Stomach (tissue), 9 donors: ENCODE data around the gene TBC1D1. TPM values are rescaled to one million over a fixed set of nuclear protein-coding genes. Genes with fewer than 3 reads are reported as not detected.

Source experiments
- DNase-seq, 2 donors: peaks; one replicate each; pipeline versions ENCODE4 v3.0.0 to v3.0.0-alpha.2; 2013 to 2019
- H3K27ac ChIP-seq, 5 donors: fragments of 200-600 bp in 4 of 5; sonication (generic) in 4 of 5; one replicate each; pipeline ENCODE4 v1.5.1; 2013 to 2019; ENCODE audit warnings: mild to moderate bottlenecking in 1 of 5, moderate library complexity in 1 of 5
- H3K27me3 ChIP-seq, 3 donors: fragments of 200-600 bp; sonication (generic); one replicate each; pipeline ENCODE4 v1.5.1; 2017 to 2019; ENCODE audit warnings: mixed run types in 1 of 3
- H3K36me3 ChIP-seq, 4 donors: fragments of 200-600 bp; sonication (generic); 1 replicate in 3 of 4; 2 replicates in 1 of 4; pipeline ENCODE4 v1.5.1; 2016 to 2019
- H3K4me1 ChIP-seq, 4 donors: fragments of 200-600 bp; sonication (generic); one replicate each; pipeline ENCODE4 v1.5.1; 2016 to 2019
- H3K4me3 ChIP-seq, 4 donors: fragments of 200-600 bp; sonication (generic) in 3 of 4; one replicate each; pipeline ENCODE4 v1.5.1; 2016 to 2019; ENCODE audit warnings: mild to moderate bottlenecking in 1 of 4
- H3K9me3 ChIP-seq, 4 donors: fragments of 200-600 bp; sonication (generic); one replicate each; pipeline ENCODE4 v1.5.1; 2016 to 2019
- EP300 ChIP-seq: sonication (generic); formaldehyde crosslinking; IDR thresholded peaks from one replicate; pipeline ENCODE4 v1.6.1; 2017; ENCODE audit warnings: antibody characterized with exemption
- POLR2A ChIP-seq, 4 donors: fragments of 450-650 bp; IDR thresholded peaks; one replicate each; pipeline ENCODE4 v1.6.1; 2016; ENCODE audit warnings: antibody characterized with exemption in 4 of 4, control low read depth in 2 of 4, mild to moderate bottlenecking in 1 of 4, moderate library complexity in 1 of 4
- POLR2AphosphoS5 ChIP-seq, 3 donors: sonication (generic); formaldehyde crosslinking; IDR thresholded peaks; one replicate each; pipeline ENCODE4 v1.6.1; 2016; ENCODE audit warnings: antibody characterized with exemption in 3 of 3
- WGBS, 5 donors: extraction: QIAGEN DNeasy Blood & Tissue Kit in 3 of 5; methylation state at CpG; one replicate each; pipeline versions ENCODE4 v1.1.5 to v1.1.7; 2013 to 2018; 5-methylcytosine and 5-hydroxymethylcytosine counted together
- intact Hi-C: fragments of 100-400 bp; cut with DNase I; formaldehyde crosslinking; loops from one replicate; pipeline ENCODE4 v1.15.1; 2023; ENCODE audit warnings: low total_unique reads
- polyA plus RNA-seq, 3 donors: library from polyadenylated mRNA; stranded (reverse); fragments of 200-250 nt; gene quantifications; one replicate each; pipeline ENCODE4 v1.2.3, GENCODE V29; 2013
- total RNA-seq, 5 donors: library from RNA; depleted of rRNA; stranded (reverse); fragments of >200 nt; gene quantifications; one replicate each; pipeline versions ENCODE4 v1.1.0 to v1.2.3, GENCODE V29; 2014 to 2016
- TF ChIP-seq, protein P1 (sequence below), 7 experiments: fragments of 450-650 bp in 4 of 7; fragments of 200-600 bp in 3 of 7; sonication (generic) in 3 of 7; IDR thresholded peaks; one replicate each; pipeline ENCODE4 v1.5.1; 2016 to 2019; ENCODE audit warnings: antibody characterized with exemption in 7 of 7, control low read depth in 2 of 7, mild to moderate bottlenecking in 1 of 7
- donor health status: healthy with polysubstance abuse.
- donor health status: Bipolar disorder and iron deficiency.
- donor health status: healthy.

TBC1D1 gene
- total and polyA plus RNA-seq, 8 donors: 18.8 to 165 (median 49.5) TPM

DNA sequence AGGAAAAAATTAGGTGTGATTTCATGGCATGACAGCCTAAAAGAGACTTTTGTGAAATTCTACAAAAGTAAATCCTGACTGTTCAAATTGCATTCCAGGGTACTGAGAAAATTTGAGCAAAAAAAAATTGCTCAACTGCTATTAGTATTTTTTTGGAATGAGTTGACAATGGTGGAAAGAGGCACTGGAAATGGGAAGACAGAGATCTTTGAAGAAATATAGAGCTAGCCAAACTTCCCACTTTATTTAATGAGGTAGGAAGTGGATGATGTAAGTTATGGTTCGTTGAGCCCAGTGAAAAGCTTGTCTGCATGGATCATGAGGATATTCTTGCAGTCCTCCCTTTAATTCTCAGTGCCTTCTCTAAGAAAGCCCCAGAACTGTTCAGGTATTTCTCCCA, 253.1 kb downstream of the TBC1D1 start:
- peaks cover 7 to 31% (median 11%) of the 10 kb centered on the region in 4 donors for H3K4me1 ChIP-seq
- peaks cover 5 to 15% (median 13%) of the 10 kb centered on the region in 4 donors for H3K36me3 ChIP-seq
- no peaks in the 10 kb centered on the region for H3K27me3 ChIP-seq
- H3K4me3 ChIP-seq: no peak overlapping the region
- intact Hi-C loops: no loop called here
- 50 to 82% (median 72%) methylated on average over 1 of the region's 1 CpG for WGBS, 5 donors
- peak overlapping the region in 1 of 5 donors; percentile 49 for H3K27ac ChIP-seq
- no peak for TF ChIP-seq EP300
- no peak for TF ChIP-seq POLR2AphosphoS5 (IDR thresholded peaks at IDR 0.05)
- TF ChIP-seq POLR2A (IDR thresholded peaks at IDR 0.05): no peak
- TF ChIP-seq, protein P1, sequence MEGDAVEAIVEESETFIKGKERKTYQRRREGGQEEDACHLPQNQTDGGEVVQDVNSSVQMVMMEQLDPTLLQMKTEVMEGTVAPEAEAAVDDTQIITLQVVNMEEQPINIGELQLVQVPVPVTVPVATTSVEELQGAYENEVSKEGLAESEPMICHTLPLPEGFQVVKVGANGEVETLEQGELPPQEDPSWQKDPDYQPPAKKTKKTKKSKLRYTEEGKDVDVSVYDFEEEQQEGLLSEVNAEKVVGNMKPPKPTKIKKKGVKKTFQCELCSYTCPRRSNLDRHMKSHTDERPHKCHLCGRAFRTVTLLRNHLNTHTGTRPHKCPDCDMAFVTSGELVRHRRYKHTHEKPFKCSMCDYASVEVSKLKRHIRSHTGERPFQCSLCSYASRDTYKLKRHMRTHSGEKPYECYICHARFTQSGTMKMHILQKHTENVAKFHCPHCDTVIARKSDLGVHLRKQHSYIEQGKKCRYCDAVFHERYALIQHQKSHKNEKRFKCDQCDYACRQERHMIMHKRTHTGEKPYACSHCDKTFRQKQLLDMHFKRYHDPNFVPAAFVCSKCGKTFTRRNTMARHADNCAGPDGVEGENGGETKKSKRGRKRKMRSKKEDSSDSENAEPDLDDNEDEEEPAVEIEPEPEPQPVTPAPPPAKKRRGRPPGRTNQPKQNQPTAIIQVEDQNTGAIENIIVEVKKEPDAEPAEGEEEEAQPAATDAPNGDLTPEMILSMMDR (IDR thresholded peaks at IDR 0.05): no peak
- H3K9me3 ChIP-seq: no peaks in the 10 kb centered on the region
- no peak for DNase-seq

DNA sequence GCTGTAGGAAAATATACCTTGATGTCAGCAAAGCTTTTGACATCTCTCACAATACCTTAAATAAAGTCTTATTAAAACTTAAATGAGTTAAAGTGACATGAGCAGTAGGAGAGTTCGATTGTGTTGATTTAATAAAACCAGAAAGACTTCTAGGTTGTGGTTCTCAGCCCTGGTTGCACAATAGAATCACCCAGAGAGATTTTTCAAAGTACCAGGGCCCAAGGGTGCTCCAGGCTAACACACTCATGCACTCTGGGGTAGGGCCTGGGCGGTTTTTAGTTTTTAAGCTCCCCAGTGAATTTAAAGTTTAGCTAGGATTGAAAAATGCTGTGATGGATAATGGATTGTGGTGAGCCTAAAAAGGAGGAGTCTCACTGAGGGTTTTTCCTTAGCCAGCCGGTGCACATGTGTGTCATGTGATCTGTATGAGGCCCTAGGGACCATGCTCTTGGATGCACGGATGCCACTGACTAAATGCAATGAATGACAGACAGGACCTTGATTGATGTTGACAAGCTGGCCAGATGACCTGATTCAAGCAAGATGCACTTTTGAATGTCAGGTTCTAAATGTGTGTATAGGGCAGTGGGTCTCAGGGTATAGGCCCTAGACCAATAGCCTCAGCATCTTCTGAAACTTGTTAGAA, 254.3 kb downstream of the TBC1D1 start:
- 63 to 77% (median 73%) methylated on average over 4 of the region's 4 CpGs for WGBS, 5 donors
- TF ChIP-seq, protein P1 (IDR thresholded peaks at IDR 0.05): no peak
- TF ChIP-seq EP300: no peak
- peak overlapping the region in 3 of 5 donors; percentile 9 to 64 (median 46) for H3K27ac ChIP-seq

DNA sequence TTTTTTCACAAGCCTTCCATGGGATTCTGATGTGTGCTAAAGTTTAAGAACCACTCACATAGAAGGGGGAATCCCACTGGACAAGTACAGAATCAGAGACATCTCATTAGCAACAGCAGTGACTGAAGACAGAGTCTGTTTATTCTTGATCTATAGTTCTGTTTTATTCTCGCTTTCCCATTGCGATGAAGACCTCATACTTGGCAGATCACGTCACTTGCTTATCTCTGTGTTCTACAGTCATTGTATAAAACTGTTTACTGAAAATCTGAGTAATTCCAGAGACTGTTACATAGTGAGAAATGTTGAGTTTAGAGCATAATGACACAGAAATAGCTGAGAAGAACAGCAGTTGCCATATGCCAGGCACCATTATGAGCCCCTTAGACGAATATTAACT, 254.9 kb downstream of the TBC1D1 start:
- Histone ChIP-seq H3K4me1 (peaks cover 7 to 40% (median 19%) of the 10 kb centered on the region in 4 donors), H3K27ac (peak overlapping the region in 4 of 5 donors; percentile 9 to 64 (median 38)), H3K27me3 (no peaks in the 10 kb centered on the region), H3K4me3 (no peak overlapping the region), H3K9me3 (no peaks in the 10 kb centered on the region), H3K36me3 (no peaks in the 10 kb centered on the region)
- TF ChIP-seq, protein P1 (IDR thresholded peaks at IDR 0.05): no peak
- TF ChIP-seq POLR2AphosphoS5 (IDR thresholded peaks at IDR 0.05): peak in 1 of 3 donors; percentile 43
- TF ChIP-seq EP300: no peak
- no peak for TF ChIP-seq POLR2A (IDR thresholded peaks at IDR 0.05)
- intact Hi-C loops: no loop called here
- 20 to 41% (median 31%) methylated on average over 4 of the region's 4 CpGs for WGBS, 5 donors
- DNase-seq: peak in 1 of 2 donors; percentile 81

More for the DNA sequence above, 254.3 kb downstream of the TBC1D1 start:
- Histone ChIP-seq H3K9me3 (no peaks in the 10 kb centered on the region), H3K36me3 (peaks cover 0 to 4% (median 2%) of the 10 kb centered on the region in 4 donors), H3K4me1 (peaks cover 7 to 39% (median 16%) of the 10 kb centered on the region in 4 donors), H3K4me3 (no peak overlapping the region), H3K27me3 (no peaks in the 10 kb centered on the region)
- intact Hi-C loops: no loop called here
- peak in 1 of 2 donors; percentile 41 for DNase-seq

DNA sequence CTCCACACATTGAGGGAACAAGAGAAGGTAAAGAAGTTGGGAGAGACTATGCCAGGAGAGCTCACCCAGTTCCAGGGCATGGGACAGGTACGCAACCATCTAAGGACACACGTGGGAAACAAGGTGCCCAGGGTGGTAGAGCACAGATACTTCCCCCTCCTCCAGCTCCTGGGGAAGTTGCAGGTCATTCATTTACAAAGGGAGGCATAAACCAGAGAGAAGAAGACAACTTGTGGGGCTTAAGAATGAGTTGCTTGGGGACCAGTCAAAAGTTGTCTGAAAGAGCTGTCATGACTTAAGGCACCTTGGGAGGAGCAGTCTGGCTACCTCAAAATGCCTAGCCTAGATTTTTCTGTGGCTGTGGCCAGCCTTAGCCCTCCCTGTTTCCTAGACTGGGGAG, 255.5 kb downstream of the TBC1D1 start:
- 76 to 86% (median 81%) methylated on average over 2 of the region's 2 CpGs for WGBS, 5 donors
- Histone ChIP-seq H3K4me3 (no peak overlapping the region), H3K36me3 (no peaks in the 10 kb centered on the region), H3K4me1 (peaks cover 7 to 42% (median 19%) of the 10 kb centered on the region in 4 donors), H3K27me3 (no peaks in the 10 kb centered on the region), H3K27ac (peak overlapping the region; percentile 0 to 64 (median 30)), H3K9me3 (no peaks in the 10 kb centered on the region)
- TF ChIP-seq, protein P1 (IDR thresholded peaks at IDR 0.05): no peak
- TF ChIP-seq POLR2A (IDR thresholded peaks at IDR 0.05) (no peak), EP300 (no peak), POLR2AphosphoS5 (IDR thresholded peaks at IDR 0.05) (no peak)
- DNase-seq: no peak
- intact Hi-C loops: no loop called here
